Hepatocyte (in vitro differentiated cells): ENCODE results near the gene PECR. TPM values are rescaled to one million over a fixed set of nuclear protein-coding genes. Genes with fewer than 3 reads are reported as not detected.

ENCODE experiments used
- DNase-seq: peaks from one replicate; pipeline ENCODE4 v3.0.0-alpha.2; 2016; ENCODE audit warnings: low spot score
- H2AFZ ChIP-seq: fragments of 200-600 bp; sonication (generic); 2 replicates; pipeline ENCODE4 v1.6.0; 2016; ENCODE audit warnings: antibody characterized with exemption, mild to moderate bottlenecking
- H3K27ac ChIP-seq: fragments of 200-600 bp; sonication (generic); 2 replicates; pipeline ENCODE4 v1.5.1; 2016; ENCODE audit warnings: mild to moderate bottlenecking
- H3K27me3 ChIP-seq: fragments of 200-600 bp; sonication (generic); 2 replicates; pipeline ENCODE4 v1.6.1; 2016
- H3K36me3 ChIP-seq: fragments of 200-600 bp; sonication (generic); replicated peaks from 2 replicates; pipeline ENCODE4 v1.5.1; 2016; ENCODE audit warnings: low read depth; ENCODE audit not compliant: insufficient read depth
- H3K4me1 ChIP-seq: fragments of 200-600 bp; sonication (generic); 2 replicates; pipeline ENCODE4 v1.5.1; 2016; ENCODE audit warnings: mild to moderate bottlenecking, moderate library complexity; ENCODE audit not compliant: insufficient read depth
- H3K4me2 ChIP-seq: fragments of 200-600 bp; sonication (generic); 2 replicates; pipeline ENCODE4 v1.6.0; 2016
- H3K4me3 ChIP-seq: fragments of 200-600 bp; sonication (generic); 2 replicates; pipeline ENCODE4 v1.5.1; 2016; ENCODE audit warnings: mild to moderate bottlenecking
- H3K79me2 ChIP-seq: fragments of 200-600 bp; sonication (generic); 2 replicates; pipeline ENCODE4 v1.6.0; 2017; ENCODE audit warnings: mild to moderate bottlenecking
- H3K9me2 ChIP-seq: fragments of 200-600 bp; sonication (generic); replicated peaks from 2 replicates; pipeline ENCODE4 v1.6.0; 2017; ENCODE audit warnings: mild to moderate bottlenecking; ENCODE audit not compliant: insufficient read depth
- H3K9me3 ChIP-seq: fragments of 200-600 bp; sonication (generic); 2 replicates; pipeline ENCODE4 v1.5.1; 2016; ENCODE audit warnings: low read depth, mild to moderate bottlenecking
- H4K20me1 ChIP-seq: fragments of 200-600 bp; sonication (generic); 2 replicates; pipeline ENCODE4 v1.6.0; 2016; ENCODE audit warnings: mild to moderate bottlenecking; ENCODE audit not compliant: insufficient read depth, poor library complexity, severe bottlenecking
- EZH2 ChIP-seq: fragments of 200-600 bp; sonication (generic); IDR thresholded peaks from 2 replicates; pipeline ENCODE4 v1.6.1; 2016; ENCODE audit warnings: antibody characterized with exemption, mild to moderate bottlenecking, borderline replicate concordance
- EZH2phosphoT487 ChIP-seq: fragments of 200-600 bp; sonication (generic); IDR thresholded peaks from one replicate; pipeline ENCODE4 v1.6.1; 2018; ENCODE audit warnings: antibody characterized with exemption, mild to moderate bottlenecking, low read depth, moderate library complexity; ENCODE audit not compliant: unreplicated experiment, severe bottlenecking
- WGBS: methylation state at CpG from one replicate; pipeline ENCODE4 v1.1.6; 2016; ENCODE audit warnings: low lambda C conversion rate; ENCODE audit errors: missing lambda C conversion rate; 5-methylcytosine and 5-hydroxymethylcytosine counted together
- polyA plus RNA-seq: library from polyadenylated mRNA; unstranded; fragments of >200 nt; fragmentation: Nextera tagmentation; extraction: Ambion mirVana; gene quantifications from 2 replicates; pipeline ENCODE4 v1.2.1, GENCODE V29; 2016
- total RNA-seq: library from RNA; depleted of rRNA; stranded (reverse); fragments of >200 nt; gene quantifications from 2 replicates; pipeline ENCODE4 v1.2.3, GENCODE V29; 2014
- TF ChIP-seq, protein P1 (sequence below): fragments of 200-600 bp; sonication (generic); IDR thresholded peaks from 2 replicates; pipeline ENCODE4 v1.5.1; 2016; ENCODE audit warnings: antibody characterized with exemption, mild to moderate bottlenecking; ENCODE audit not compliant: poor library complexity

PECR gene
- total and polyA plus RNA-seq, 2 experiments from 2014 or later: 17.4 to 32.4 TPM

GRCh38 chr2:216074794-216075193, 6.8 kb downstream of the PECR start:
- Histone ChIP-seq H3K9me2 (no peaks in the 10 kb centered on the region), H3K4me1 (no peaks in the 10 kb centered on the region), H3K9me3 (no peaks in the 10 kb centered on the region), H3K27me3 (no peaks in the 10 kb centered on the region), H4K20me1 (no peaks in the 10 kb centered on the region), H2AFZ (no peak overlapping the region), H3K4me3 (no peak overlapping the region), H3K36me3 (no peaks in the 10 kb centered on the region), H3K79me2 (peaks cover 9% of the 10 kb centered on the region), H3K27ac (no peak overlapping the region), H3K4me2 (no peak overlapping the region)
- no peak for TF ChIP-seq EZH2
- no peak for TF ChIP-seq EZH2phosphoT487
- no peak for DNase-seq
- WGBS: 83% methylated on average over 1 of the region's 1 CpG

DNA sequence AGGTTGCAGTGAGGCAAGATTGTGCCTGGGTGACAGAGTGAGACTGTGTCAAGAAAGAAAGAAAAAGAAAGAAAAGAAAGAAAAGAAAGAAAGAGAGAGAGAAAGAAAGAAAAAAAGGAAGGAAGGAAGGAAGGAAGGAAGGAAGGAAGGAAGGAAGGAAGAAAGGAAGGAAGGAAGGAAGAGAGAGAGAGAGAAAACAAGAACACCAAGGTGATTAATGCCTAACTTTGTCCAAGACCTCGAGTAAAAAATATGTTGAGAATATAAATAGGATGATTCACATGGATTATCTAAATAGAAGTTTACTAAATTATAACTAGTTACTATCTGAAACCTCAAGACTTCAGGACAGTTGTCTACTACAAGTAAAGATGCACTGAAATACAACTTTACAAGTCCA, 7.2 kb downstream of the PECR start:
- H3K4me1 ChIP-seq: no peaks in the 10 kb centered on the region
- peaks cover 9% of the 10 kb centered on the region for H3K79me2 ChIP-seq

GRCh38 chr2:216073773-216074172, 7.8 kb downstream of the PECR start:
- DNase-seq: no peak
- Histone ChIP-seq H3K27ac (no peak overlapping the region), H3K4me1 (no peaks in the 10 kb centered on the region)

More for the DNA sequence above, 7.2 kb downstream of the PECR start:
- no peak overlapping the region for H3K4me3 ChIP-seq
- no peak for DNase-seq
- no peak overlapping the region for H2AFZ ChIP-seq
- no peak overlapping the region for H3K27ac ChIP-seq
- H3K9me3 ChIP-seq: no peaks in the 10 kb centered on the region
- no peak for TF ChIP-seq EZH2
- TF ChIP-seq EZH2phosphoT487: no peak
- TF ChIP-seq, protein P1, sequence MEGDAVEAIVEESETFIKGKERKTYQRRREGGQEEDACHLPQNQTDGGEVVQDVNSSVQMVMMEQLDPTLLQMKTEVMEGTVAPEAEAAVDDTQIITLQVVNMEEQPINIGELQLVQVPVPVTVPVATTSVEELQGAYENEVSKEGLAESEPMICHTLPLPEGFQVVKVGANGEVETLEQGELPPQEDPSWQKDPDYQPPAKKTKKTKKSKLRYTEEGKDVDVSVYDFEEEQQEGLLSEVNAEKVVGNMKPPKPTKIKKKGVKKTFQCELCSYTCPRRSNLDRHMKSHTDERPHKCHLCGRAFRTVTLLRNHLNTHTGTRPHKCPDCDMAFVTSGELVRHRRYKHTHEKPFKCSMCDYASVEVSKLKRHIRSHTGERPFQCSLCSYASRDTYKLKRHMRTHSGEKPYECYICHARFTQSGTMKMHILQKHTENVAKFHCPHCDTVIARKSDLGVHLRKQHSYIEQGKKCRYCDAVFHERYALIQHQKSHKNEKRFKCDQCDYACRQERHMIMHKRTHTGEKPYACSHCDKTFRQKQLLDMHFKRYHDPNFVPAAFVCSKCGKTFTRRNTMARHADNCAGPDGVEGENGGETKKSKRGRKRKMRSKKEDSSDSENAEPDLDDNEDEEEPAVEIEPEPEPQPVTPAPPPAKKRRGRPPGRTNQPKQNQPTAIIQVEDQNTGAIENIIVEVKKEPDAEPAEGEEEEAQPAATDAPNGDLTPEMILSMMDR: no peak
- no peaks in the 10 kb centered on the region for H4K20me1 ChIP-seq
- no peaks in the 10 kb centered on the region for H3K36me3 ChIP-seq
- WGBS: 82% methylated on average over 1 of the region's 1 CpG
- no peaks in the 10 kb centered on the region for H3K27me3 ChIP-seq
- no peak overlapping the region for H3K4me2 ChIP-seq
- no peaks in the 10 kb centered on the region for H3K9me2 ChIP-seq

GRCh38 chr2:216072473-216072872, 9.1 kb downstream of the PECR start:
- H3K27me3 ChIP-seq: no peaks in the 10 kb centered on the region
- no peak overlapping the region for H3K27ac ChIP-seq
- no peaks in the 10 kb centered on the region for H4K20me1 ChIP-seq
- peaks cover 6% of the 10 kb centered on the region for H3K79me2 ChIP-seq
- DNase-seq: no peak
- TF ChIP-seq EZH2phosphoT487 (no peak), EZH2 (no peak)
- TF ChIP-seq, protein P1: no peak
- H3K9me3 ChIP-seq: no peaks in the 10 kb centered on the region
- no peaks in the 10 kb centered on the region for H3K36me3 ChIP-seq
- no peak overlapping the region for H3K4me2 ChIP-seq
- no peak overlapping the region for H3K4me3 ChIP-seq
- H3K4me1 ChIP-seq: no peaks in the 10 kb centered on the region
- H3K9me2 ChIP-seq: no peaks in the 10 kb centered on the region
- H2AFZ ChIP-seq: no peak overlapping the region

More at GRCh38 chr2:216073773-216074172, 7.8 kb downstream of the PECR start:
- Histone ChIP-seq H4K20me1 (no peaks in the 10 kb centered on the region), H3K4me3 (no peak overlapping the region), H2AFZ (no peak overlapping the region), H3K79me2 (peaks cover 9% of the 10 kb centered on the region), H3K36me3 (no peaks in the 10 kb centered on the region), H3K27me3 (no peaks in the 10 kb centered on the region), H3K9me2 (no peaks in the 10 kb centered on the region), H3K9me3 (no peaks in the 10 kb centered on the region), H3K4me2 (no peak overlapping the region)
- no peak for TF ChIP-seq EZH2
- no peak for TF ChIP-seq EZH2phosphoT487
- TF ChIP-seq, protein P1: no peak
